Suppressor macrophage (primary cell): ENCODE data around the gene PMP22.
A peak's percentile ranks its signal among the peaks of the same experiment; 100 is the strongest.
"Not testable (repeated sequence)": the region's sequence is repeated elsewhere in the genome, so short reads cannot be mapped to it uniquely, and the experiment has no call there.

ENCODE experiments used
- DNase-seq, 4 experiments: peaks; one replicate each; pipeline ENCODE4 v3.0.0-alpha.2; 2020 to 2022

Gene PMP22

DNA sequence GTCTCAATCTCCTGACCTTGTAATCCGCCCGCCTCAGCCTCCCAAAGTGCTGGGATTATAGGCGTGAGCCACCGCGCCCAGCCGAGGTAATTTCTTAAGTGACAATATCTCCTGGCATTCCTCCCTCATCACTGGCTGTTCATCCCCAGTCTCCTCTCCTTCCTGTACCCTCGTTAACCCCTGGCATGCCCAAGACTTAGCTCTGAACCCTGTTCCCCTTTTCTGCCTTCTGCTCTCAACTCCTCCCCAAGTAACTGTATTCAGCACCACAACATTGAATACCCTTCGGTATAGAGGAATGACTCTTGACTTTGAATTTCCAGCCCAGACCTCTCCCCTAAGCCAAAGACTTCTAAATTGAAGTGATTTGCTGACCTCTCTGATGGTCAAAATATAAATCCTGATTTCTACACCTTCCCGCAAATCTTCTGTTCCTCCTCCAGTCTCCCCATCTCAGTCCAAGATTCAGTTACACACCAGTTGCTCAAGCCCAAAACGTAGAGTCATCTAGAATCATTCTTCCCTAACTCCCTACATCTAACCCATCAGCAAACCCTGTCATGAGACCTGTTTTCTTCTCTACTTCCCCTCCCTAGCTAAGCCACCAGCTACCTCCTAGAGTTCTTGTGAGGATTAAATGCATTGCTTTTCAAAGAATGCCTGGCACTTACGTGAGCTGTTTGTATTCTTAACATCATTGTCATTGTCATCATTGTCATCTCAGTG lies 14.8 kb downstream of the PMP22 start:
- peak; percentile 70 to 88 (median 80) for DNase-seq

DNA sequence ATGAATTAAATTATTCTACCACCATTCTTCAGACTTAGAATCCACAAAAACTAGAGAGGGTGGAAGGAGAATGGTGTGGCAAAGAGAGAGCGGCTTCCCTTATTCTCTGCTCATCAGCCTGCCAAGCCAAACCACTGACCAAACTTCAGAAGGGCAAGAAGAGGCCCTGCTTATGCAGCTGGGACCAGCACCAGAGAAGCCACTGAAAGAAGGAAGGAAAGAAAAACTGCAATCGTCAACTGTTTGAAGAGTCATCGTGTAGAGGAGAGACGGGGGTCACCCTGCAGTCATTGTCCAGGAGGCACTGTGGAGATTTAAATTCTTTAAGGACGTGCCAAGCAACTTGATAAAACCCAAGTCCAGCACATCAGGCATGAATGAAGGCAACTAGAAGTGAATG lies 15.6 kb downstream of the PMP22 start:
- DNase-seq, result peak; percentile 68 to 89 (median 78)

DNA sequence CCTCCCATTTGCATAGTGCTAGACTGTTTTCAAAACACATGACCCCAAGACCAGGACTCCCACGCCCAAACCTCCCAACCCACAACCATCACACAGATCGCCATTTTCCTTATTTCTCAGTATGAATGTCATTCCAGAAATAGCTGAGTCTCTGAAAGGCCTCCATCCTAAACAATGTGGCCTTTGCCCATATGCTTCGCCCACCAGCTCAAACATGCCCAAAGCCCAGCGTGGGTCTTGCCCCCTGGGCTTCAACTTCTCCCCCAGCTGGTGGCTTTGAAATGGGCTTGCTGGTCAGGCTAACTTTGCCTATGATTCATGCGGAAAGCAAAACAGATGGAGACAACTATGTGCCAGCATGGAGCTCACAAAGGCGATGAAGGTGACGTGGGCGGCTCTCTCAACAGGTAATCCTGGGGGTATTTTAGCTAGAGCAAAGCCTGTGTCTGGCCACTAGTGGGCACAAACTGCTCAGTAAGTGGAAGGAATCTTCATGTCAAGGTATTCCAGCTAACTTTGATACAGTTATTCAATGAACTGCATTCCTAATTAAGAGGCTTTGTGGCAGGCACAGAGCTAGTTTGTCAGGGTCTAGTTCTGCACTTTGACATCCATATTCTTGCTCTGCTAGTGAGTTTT lies 17.1 kb downstream of the PMP22 start:
- no peak for DNase-seq

DNA sequence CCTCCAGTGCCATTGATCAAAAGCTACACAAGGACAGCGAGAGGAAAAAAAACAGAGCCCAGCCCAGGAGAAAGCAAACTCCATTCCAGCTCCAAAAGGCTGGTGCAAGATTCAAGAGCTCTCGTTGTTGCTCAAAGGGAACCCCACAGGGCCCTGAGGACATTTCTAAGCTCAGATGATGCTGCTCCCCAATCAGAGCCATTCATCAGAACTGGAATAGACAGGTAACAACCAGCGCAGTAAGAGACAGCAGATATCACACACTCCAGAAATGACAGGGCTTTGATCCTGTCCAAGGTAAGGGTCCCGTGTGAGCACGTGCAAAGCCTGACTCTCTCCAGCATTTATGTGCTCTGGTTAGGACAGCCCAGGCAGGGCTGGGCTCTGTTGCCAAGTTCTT lies 20.1 kb downstream of the PMP22 start:
- peak in 2 of 4 experiments; percentile 20 for DNase-seq

DNA sequence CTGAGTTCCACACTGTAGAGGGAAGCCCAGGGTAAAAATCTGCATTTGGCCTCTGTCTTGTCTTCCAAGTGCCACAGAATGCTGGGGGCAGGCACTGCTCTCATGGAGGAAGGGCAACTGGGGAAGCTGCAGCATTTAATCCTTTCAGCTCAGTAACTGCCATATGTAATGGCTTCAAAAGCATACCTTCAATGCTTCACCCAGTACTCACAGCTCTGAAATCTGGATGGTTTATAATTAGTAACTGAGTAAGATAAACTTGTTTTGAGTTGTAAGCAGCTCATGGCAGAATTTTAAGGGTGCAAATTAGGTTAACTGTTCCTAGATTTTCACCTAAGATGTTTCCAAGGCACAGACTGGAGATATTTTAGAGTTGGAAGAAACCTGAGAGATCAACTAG lies 24.5 kb downstream of the PMP22 start:
- DNase-seq, result peak in 1 of 4 experiments; percentile 19

DNA sequence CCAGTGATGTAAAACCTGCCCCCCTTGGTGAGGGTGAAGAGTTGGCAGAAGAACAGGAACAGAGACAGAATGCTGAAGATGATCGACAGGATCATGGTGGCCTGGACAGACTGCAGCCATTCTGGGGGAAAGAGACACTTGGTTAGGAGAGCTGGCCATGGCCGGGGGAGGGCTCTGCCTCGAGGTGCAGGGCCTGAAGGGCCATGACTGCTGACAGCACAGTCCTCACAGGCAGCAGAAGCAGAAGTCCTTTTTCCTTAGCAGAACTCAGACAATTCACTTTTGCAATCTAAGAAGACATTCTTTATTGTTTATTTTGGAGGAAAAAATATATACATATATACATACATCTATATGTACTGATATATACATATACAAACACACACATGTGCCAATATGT lies 25.6 kb downstream of the PMP22 start:
- peak; percentile 70 to 87 (median 82) for DNase-seq

DNA sequence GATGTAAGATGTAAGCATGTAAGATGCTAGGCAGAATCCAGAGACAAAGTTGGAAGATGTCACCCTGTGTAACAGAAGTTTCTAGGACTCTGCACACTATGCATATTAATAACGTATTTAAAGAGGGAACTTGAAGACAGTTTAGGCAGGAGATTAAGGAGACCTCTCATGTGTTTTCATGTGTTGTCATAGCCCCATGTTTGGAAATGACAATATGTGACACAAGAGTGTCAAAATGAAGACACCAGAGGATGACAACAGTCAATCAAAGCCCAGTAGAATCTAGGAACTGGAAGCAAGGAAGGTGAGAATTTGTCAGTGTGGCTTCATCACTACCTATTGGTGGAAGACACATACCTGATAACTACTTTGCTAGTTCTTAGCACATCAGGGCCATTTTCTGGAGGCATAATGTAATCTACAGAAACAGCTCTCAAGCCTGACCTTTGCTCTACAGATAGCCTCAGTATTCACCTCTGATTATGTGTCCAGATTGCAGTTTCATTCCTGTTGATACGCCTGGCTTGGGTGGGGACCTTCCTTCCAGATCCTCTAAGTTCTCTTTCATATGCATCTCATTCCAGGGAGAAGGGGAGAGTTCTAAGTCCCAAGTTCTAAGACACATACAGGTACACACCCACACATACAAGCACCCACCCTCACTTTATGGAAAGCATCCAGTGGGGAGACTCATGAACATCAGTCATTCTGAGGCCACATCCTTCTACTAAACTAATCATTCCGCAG lies 26.3 kb downstream of the PMP22 start:
- peak in 3 of 4 experiments; percentile 21 to 48 (median 32) for DNase-seq

DNA sequence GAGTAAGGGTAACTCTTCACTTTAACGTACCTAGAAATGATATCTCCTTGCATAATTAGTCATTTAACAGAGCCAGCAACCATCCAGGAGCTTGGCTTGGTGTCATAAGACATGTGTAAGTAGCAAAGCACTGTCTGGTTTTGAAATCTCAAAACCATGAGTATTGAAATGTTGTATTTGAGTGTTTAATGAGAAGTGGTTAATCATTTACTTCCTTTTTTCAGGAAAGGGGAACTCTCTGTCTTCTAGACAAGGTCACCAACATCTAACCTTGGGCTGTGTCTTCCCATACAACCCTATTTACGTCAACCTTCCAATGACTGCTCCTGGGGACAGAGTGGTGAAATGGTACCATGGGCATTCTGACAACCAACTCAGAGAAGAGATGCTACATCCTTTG lies 27.1 kb downstream of the PMP22 start:
- DNase-seq, result peak; percentile 76 to 95 (median 86)

DNA sequence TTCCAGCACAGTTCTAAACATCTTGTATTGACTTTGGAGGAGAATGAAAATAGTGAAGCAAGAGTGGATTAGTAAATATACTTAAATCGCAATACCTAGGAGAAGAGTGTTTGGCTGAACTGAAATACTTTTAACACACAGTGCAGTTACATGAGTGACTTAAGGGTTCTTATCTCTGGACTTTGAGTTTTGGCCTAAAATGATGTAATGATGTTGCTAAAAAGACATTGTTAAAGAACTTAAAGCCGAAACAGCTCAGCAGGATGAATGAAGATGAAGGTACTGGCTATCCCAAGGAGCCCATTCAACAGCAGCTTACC lies 28.1 kb downstream of the PMP22 start:
- DNase-seq, result no peak

DNA sequence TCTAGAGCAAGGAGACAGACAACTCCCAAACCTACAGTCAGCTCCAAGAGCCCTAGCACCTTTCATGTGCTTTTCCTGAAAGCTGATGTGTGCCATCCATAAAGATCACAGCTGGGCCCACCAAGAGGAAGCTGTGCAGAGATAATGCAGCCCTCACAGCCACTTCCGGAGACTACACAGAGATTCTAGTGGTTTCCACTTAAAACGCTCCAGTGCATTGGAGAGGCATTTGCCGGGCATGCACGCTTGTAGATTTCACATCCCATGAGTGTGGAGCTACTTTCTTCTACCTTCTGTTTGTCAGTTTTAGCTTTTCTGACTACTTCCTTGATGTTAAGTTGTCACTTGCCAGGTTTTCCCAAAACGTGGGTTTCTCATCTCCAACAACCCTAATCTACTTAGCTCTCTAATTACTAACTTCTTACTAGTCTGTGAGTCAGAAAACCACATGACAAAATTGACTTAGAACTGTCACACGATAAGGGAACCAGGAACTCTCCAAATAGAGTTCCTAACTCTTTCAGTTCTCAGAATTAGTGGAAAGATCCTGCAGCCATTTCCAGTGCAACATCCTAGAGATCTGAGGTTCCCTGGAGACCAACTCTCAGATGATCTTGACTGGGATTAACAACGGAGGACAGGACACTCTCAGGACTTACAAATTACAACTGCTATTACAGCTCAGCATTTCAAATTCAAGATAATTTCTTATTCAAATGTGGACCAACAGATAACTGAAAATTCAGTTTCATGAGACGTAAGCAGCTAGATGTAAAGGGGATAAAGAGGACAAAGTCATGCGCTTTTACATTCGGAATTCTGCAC lies 28.6 kb downstream of the PMP22 start:
- peak; percentile 62 to 83 (median 78) for DNase-seq

DNA sequence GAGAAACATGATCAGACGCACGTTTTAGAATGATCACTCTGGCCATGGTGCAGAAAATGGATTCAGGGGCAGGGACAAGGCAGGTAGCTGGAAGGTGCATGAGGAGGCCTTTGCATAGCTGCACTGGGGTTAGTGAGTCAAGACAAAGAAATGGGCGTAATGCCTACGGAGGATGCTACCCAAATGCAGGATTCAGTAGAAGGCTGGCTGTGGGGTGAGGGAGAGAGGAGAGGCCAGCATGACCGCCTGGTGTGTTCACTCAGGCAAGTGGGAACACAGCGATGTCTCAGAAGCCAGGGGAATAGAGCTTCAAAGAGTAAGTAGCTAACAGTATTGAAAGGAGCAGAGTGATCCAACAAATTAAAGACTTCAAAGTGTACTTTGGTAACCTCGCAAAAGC lies 31.2 kb downstream of the PMP22 start:
- no peak for DNase-seq

DNA sequence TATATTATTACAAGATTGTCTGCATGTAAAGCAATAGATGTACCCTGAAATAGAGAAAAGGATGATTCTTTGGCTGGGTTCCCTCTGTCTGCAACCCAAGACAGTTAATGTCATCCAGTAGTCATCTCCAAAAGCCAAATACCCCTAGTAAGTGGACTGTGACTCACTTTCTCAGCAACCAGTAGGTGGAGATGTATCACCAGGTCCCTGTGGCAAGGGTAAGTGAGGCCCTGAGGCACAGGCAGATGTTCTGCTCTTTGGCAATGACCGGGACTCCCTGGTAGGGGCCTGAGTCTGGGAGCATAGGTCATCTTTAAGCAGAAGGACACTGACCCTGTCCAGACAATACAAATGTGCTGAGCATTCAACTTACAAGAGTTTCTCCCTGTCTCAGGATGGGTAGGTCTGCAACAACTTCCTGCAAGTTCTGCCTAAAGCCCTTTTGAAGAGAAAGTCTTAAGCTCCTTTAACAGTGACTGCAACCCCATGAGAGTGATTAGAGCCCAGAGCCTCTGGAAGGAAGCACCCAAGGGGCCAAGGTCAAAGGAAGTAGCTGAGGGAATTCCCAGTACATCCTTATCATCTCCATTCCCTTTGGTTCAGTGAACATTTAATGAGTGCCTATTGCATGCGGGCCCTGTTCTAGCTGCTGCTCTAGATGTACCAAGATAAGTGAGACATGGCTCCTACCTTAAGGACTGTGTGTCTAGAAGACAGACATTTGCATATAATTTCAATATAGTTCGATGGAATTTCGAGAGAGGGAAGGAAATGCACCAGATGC lies 31.9 kb downstream of the PMP22 start:
- peak; percentile 72 to 89 (median 83) for DNase-seq

DNA sequence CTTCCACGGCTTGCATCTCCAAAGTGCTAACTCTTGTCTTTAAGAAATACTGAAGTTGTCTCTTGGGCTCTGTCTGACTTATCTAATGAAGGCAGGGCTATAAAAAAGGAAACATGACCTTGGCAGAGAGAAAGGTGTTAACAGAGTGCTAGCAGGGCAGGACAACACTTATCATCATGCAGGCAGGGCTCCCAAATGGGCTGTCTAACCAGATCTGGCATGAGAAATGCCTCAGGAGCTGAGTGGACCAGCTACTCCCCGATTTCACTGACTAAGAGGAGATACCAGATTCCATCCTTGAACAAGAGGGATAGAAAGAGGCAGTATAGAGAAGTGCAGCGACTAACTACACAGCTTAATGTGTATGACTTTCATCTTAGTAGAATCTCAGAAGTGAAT lies 32.6 kb downstream of the PMP22 start:
- DNase-seq, result no peak

DNA sequence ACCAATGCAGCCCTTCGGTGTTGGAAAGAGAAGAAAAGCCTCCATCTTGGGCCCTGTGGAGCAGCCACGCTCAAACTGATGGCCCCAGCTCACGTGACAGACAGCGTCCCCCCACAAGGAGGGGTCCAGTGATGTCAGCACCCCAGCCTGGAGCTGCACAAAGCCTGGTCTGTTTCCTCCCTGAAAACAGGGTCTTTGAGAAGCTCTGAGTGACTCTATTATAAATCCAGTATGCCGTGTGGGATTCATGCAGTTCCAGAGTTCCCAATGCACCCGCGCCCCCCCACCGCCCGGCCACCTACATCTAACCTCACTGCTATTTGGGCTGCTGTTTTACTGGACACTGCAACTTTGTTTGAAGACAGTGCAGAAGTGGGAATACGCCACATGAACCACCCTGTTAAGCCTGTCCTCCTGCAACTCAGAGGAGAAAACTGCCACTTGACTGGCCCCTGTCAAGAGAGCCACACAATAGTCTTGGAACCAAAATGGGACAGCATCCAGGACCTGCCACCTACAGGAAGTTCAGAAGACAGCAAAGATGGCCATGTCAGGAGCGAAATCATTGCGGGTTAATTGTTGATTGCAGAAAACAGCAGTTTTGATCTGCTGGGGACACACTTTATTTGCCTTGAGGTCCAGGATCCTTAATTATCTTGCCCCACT lies 33.1 kb downstream of the PMP22 start:
- DNase-seq, result no peak

DNA sequence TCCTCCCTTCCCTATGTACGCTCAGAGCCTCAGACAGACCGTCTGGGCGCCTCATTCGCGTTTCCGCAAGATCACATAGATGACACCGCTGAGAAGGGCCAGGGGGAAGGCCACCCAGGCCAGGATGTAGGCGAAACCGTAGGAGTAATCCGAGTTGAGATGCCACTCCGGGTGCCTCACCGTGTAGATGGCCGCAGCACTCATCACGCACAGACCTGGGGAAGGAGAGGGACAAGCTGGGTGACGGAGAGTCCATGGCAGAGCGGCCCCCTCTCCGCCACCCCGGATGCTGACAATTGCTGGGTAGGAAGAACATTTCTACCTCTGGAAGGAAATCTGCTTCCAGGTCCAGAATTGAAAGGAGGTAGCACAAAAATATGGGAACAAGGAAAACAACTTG lies 34.3 kb downstream of the PMP22 start:
- DNase-seq, result no peak

DNA sequence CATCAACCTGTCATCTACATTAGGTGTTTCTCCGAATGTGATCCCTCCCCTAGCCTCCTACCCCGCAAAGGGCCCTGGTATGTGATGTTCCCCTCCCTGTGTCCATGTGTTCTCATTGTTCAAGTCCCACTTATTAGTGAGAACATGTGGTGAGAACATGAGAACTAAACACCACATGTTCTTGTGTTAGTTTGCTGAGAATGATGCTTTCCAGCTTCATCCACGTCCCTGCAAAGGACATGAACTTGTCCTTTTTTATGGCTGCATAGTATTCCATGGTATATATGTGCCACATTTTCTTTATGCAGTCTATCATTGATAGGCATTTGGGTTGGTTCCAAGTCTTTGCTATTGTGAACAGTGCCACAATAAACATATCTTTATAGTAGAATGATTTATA lies 43.3 kb downstream of the PMP22 start:
- not testable (repeated sequence) for DNase-seq

DNA sequence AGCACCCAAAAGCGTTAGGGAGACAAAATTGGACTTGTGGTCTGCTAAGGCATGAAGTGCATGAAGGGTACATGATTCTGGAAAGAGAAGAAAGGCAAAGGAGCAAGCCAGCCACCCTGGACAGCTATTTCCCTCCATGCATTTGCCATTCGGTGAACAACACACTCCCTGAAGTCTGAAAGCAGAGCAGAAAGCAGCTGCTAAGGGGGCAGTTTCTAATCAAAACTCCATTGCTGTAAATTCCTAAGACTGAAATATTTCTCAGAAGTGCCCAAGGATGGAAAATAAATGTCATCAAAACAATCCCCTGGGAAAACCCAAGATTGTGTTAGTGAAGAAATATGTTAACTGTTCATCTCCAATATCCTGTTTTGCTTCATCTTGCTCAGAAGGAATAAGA lies 44.3 kb downstream of the PMP22 start:
- no peak for DNase-seq

DNA sequence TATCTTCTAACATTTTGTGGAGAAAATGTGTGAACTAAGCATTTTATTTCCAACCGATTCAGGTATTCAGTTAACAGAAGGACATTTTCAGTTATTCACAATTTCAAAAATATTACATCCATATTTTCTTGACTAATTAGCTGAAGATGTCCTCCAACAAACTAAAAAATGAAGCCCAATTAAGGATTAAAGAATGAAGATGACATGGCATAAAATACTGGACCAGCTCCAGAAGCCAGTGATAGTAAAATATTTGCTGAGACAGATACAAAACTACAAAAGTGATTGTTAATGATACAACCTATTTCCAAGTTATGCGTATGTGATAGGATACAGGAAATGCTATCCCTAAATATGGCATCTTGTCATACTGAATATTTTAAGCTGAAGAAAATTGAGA lies 48.6 kb downstream of the PMP22 start:
- DNase-seq, result no peak

DNA sequence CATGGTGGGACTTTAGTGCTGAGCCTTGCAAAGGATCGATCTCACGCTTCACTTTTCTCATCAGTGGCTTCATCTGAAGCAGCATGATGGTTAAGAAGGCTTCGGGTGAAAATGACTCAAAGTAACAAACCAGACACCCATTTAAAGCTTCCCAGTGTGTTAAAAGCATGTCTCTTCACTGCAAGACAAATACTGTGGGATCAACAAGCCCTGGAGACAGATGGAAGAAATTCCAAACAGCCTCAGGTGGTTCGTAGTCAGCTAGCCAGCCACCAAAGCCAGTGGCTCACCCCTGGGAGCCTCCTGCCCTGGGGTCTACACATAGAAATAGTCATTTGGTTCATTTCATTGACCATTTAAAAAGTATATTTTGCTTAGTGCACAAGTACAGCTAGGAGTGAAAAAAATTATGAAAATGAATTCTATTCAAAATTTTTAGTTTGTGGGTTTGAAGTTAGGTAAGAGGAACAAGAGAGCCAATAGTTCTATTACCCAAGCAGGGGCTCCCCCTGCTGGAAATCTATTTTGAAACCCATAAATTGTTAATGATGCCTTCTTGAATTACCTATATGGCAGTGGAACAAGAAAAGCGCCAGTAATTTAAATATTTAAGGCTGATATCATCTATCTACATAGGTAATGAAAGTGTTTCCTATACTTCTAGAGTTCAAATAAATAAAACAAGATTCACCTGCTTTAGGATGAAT lies 51.6 kb downstream of the PMP22 start:
- DNase-seq, result peak; percentile 71 to 80 (median 76)

DNA sequence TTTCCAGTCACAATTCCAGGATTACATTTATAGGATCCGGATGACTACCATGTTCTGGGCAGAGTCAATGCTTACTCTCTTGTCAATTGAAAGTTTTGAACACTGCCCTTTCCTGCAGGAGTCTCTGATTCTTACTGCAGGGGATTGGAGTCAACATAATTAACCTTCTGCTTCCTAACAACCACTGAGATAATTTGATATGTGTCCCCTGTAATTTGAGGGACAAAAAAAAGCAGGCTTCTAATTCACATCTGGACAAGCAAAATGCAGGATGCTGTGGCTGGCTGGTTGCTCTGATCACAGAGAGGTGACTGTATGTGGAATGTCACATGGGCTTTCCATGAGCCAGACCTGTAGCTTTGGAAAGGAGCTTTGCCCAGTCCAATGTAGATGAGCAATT lies 54.9 kb downstream of the PMP22 start:
- DNase-seq, result no peak

DNA sequence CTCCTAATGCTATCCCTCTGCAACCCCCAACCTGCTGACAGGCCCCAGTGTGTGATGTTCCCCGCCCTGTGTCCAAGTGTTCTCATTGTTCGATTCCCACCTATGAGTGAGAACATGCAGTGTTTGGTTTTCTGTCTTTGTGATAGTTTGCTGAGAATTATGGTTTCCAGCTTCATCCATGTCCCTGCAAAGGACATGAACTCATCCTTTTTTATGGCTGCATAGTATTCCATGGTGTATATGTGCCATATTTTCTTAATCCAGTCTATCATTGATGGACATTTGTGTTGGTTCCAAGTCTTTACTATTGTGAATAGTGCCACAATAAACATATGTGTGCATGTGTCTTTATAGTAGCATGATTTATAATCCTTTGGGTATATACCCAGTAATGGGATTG lies 62.1 kb downstream of the PMP22 start:
- DNase-seq, result not testable (repeated sequence)
